HCT116 (cell line): ENCODE data around the gene HSPB7.

Source experiments
- EZH2phosphoT487 ChIP-seq: fragments of 200-600 bp; IDR thresholded peaks from 2 replicates; pipeline ENCODE4 v1.6.1; 2018; ENCODE audit warnings: antibody characterized with exemption, borderline replicate concordance
- JUND ChIP-seq: IDR thresholded peaks from 2 replicates; pipeline ENCODE4 v1.6.1; 2012
- POLR2AphosphoS5 ChIP-seq: IDR thresholded peaks from 2 replicates; pipeline ENCODE4 v1.6.1; 2011; ENCODE audit warnings: mild to moderate bottlenecking, low read depth, low read length, moderate library complexity
- TF ChIP-seq, protein P1 (sequence below), 3 experiments: fragments of 200-600 bp in 1 of 3; sonication (generic) in 1 of 3; IDR thresholded peaks in 2 of 3; conservative IDR thresholded peaks in 1 of 3; 2 replicates each; pipeline ENCODE4 v1.5.1; 2012 to 2017; ENCODE audit warnings: low read depth in 2 of 3, low read length in 2 of 3, antibody characterized with exemption in 1 of 3, borderline replicate concordance in 1 of 3, control low read depth in 1 of 3, mild to moderate bottlenecking in 1 of 3, mixed read lengths in 1 of 3, mixed run types in 1 of 3, moderate library complexity in 1 of 3; ENCODE audit not compliant: insufficient read depth in 1 of 3

DNA sequence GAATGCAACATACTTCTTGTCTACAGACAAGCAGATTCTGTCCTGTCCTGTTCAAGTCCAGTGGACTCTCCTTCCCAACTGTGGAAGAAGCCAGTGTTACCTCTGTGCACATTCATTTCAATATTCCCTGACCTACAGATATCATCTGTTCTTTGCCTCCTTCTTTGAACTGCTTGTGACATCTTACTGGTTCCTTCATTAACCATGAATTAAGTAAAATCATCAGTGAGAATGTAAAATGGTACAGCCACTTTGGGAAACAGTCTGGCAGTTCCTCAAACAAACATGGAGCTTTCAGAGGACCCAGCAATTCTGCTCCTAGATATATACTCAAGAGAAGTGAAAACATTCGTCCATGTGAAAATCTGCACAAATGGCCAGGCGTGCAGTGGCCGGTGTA lies 7.0 kb downstream of the HSPB7 start:
- TF ChIP-seq, protein P1, sequence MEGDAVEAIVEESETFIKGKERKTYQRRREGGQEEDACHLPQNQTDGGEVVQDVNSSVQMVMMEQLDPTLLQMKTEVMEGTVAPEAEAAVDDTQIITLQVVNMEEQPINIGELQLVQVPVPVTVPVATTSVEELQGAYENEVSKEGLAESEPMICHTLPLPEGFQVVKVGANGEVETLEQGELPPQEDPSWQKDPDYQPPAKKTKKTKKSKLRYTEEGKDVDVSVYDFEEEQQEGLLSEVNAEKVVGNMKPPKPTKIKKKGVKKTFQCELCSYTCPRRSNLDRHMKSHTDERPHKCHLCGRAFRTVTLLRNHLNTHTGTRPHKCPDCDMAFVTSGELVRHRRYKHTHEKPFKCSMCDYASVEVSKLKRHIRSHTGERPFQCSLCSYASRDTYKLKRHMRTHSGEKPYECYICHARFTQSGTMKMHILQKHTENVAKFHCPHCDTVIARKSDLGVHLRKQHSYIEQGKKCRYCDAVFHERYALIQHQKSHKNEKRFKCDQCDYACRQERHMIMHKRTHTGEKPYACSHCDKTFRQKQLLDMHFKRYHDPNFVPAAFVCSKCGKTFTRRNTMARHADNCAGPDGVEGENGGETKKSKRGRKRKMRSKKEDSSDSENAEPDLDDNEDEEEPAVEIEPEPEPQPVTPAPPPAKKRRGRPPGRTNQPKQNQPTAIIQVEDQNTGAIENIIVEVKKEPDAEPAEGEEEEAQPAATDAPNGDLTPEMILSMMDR (IDR thresholded peaks at IDR 0.05 in 2 of 3, conservative IDR thresholded peaks at IDR 0.05 in 1 of 3; ENCODE audit: borderline replicate concordance in 1 of 3, insufficient read depth in 1 of 3, low read depth in 2 of 3, low read length in 2 of 3): no peak
- TF ChIP-seq EZH2phosphoT487 (no peak), JUND (no peak), POLR2AphosphoS5 (no peak)
